GM12874 (cell line): ENCODE measurements around the gene TRMT61A.
A peak's percentile ranks its signal among the peaks of the same experiment; 100 is the strongest.

ENCODE experiments used
- CTCF ChIP-seq: IDR thresholded peaks from 2 replicates; pipeline ENCODE4 v1.5.1; 2011; ENCODE audit warnings: low read depth, mild to moderate bottlenecking, control low read depth, low read length, moderate library complexity; ENCODE audit not compliant: insufficient read depth

TRMT61A gene

GRCh38 chr14:103491691-103492090 lies 37.3 kb upstream of the TRMT61A start:
- no peak for TF ChIP-seq CTCF

GRCh38 chr14:103492156-103492925 lies 36.7 kb upstream of the TRMT61A start:
- TF ChIP-seq CTCF, result no peak

- TF ChIP-seq CTCF, result no peak
These were observed 33.1 kb upstream of the TRMT61A start for GRCh38 chr14:103495854-103496253.

GRCh38 chr14:103496776-103497175 lies 32.2 kb upstream of the TRMT61A start:
- TF ChIP-seq CTCF, result no peak

- TF ChIP-seq CTCF, result no peak
These were observed 29.3 kb upstream of the TRMT61A start for GRCh38 chr14:103499709-103500108.

- TF ChIP-seq CTCF, result peak; percentile 93
These were observed 28.6 kb upstream of the TRMT61A start for GRCh38 chr14:103500148-103500990.

GRCh38 chr14:103501041-103501870 lies 27.7 kb upstream of the TRMT61A start:
- TF ChIP-seq CTCF, result no peak
